ENCODE results near the gene ADGRF1.
"Not testable (repeated sequence)": the region's sequence is repeated elsewhere in the genome, so short reads cannot be mapped to it uniquely, and the experiment has no call there.

The ADGRF1 gene

GRCh38 chr6:47019941-47020340 lies 22.2 kb downstream of the ADGRF1 start:
- DNase-seq = no peak

- DNase-seq = no peak
Measured at GRCh38 chr6:47016909-47017308, 25.2 kb downstream of the ADGRF1 start.

GRCh38 chr6:47016261-47016660 lies 25.9 kb downstream of the ADGRF1 start:
- DNase-seq = no peak

GRCh38 chr6:47014401-47014800 lies 27.7 kb downstream of the ADGRF1 start:
- no peak for DNase-seq

- no peak for DNase-seq
Measured at GRCh38 chr6:47009583-47009982, 32.5 kb downstream of the ADGRF1 start.

GRCh38 chr6:47008397-47008763 lies 33.8 kb downstream of the ADGRF1 start:
- DNase-seq = no peak

- DNase-seq = no peak
Measured at GRCh38 chr6:47007657-47008396, 34.3 kb downstream of the ADGRF1 start.

- no peak for DNase-seq
Measured at GRCh38 chr6:47005486-47005885, 36.6 kb downstream of the ADGRF1 start.

- DNase-seq = no peak
Measured at GRCh38 chr6:47004463-47004862, 37.7 kb downstream of the ADGRF1 start.

GRCh38 chr6:47000842-47001241 lies 41.3 kb downstream of the ADGRF1 start:
- DNase-seq = no peak

- DNase-seq = no peak
Measured at GRCh38 chr6:46998436-46999017, 43.6 kb downstream of the ADGRF1 start.

GRCh38 chr6:46997646-46998045 lies 44.5 kb downstream of the ADGRF1 start:
- no peak for DNase-seq

GRCh38 chr6:46996860-46997641 lies 45.1 kb downstream of the ADGRF1 start:
- no peak for DNase-seq

GRCh38 chr6:46994933-46995332 lies 47.2 kb downstream of the ADGRF1 start:
- no peak for DNase-seq

- DNase-seq = no peak
Measured at GRCh38 chr6:46993846-46994245, 48.3 kb downstream of the ADGRF1 start.

GRCh38 chr6:46992391-46992790 lies 49.7 kb downstream of the ADGRF1 start:
- DNase-seq = not testable (repeated sequence)

GRCh38 chr6:46990818-46991510 lies 51.2 kb downstream of the ADGRF1 start:
- DNase-seq = peak; percentile 57

- DNase-seq = no peak
Measured at GRCh38 chr6:46990031-46990644, 52.0 kb downstream of the ADGRF1 start.

GRCh38 chr6:46989398-46989797 lies 52.7 kb downstream of the ADGRF1 start:
- no peak for DNase-seq

GRCh38 chr6:46985943-46986342 lies 56.2 kb downstream of the ADGRF1 start:
- no peak for DNase-seq

- no peak for DNase-seq
Measured at GRCh38 chr6:46983007-46983411, 59.1 kb downstream of the ADGRF1 start.

- DNase-seq = no peak
Measured at GRCh38 chr6:46979206-46979605, 62.9 kb downstream of the ADGRF1 start.

GRCh38 chr6:46974786-46975185 lies 67.3 kb downstream of the ADGRF1 start:
- no peak for DNase-seq
